HCT116 (cell line): Measurements from ENCODE around the gene TFE3. TPM values are rescaled to one million over a fixed set of nuclear protein-coding genes. Genes with fewer than 3 reads are reported as not detected.

Experiments
- ATAC-seq: fragments of 200-7000 bp; cut with Tn5 transposase; 2 replicates; pipeline ENCODE4 v1.9.1; 2020; ENCODE audit warnings: mild to moderate bottlenecking, moderate library complexity
- BruUV-seq: library from RNA; stranded (reverse); fragments of 400-500 nt; replicated peaks from 2 replicates; lab custom pipeline; 2021; lab: Mats Ljungman, UMichigan
- CTCF ChIA-PET: fragments of 300-600 bp; sonication (Branson Sonifier 250); formaldehyde crosslinking; loops from one replicate; lab custom pipeline; 2021; ENCODE audit warnings: antibody characterized with exemption; lab: Charles Lee
- POLR2A ChIA-PET: fragments of 300-600, 350-600 bp; sonication (Branson Sonifier 250); formaldehyde crosslinking; loops from one replicate; lab custom pipeline; 2021; ENCODE audit warnings: antibody characterized with exemption; lab: Charles Lee
- RAD21 ChIA-PET, 2 experiments: fragments of 300-600 bp; sonication (Branson Sonifier 250); formaldehyde crosslinking; loops; one replicate each; lab custom pipeline; 2023; ENCODE audit warnings: low total read pairs in 2 of 2; ENCODE audit not compliant: uncharacterized antibody in 2 of 2, unreplicated experiment in 2 of 2, low non-redundant PET in 1 of 2; lab: Charles Lee
- DNase-seq: peaks from one replicate; pipeline ENCODE4 v3.0.0-alpha.2; 2010; ENCODE audit warnings: low read depth, low spot score
- H2AFZ ChIP-seq: fragments of 200-600 bp; shearing (Covaris generic), sonication (generic); 2 replicates; pipeline ENCODE4 v1.6.1; 2017; ENCODE audit warnings: low read depth, mixed run types, mixed read lengths, antibody characterized with exemption, low read length; ENCODE audit not compliant: poor library complexity, severe bottlenecking
- H3K27ac ChIP-seq: 2 replicates; pipeline ENCODE4 v1.5.1; 2012; ENCODE audit warnings: low read depth, low read length
- H3K27me3 ChIP-seq: fragments of 200-600 bp; sonication (generic); 2 replicates; pipeline ENCODE4 v1.6.1; 2016; ENCODE audit warnings: mixed run types, low read length, mixed read lengths; ENCODE audit not compliant: insufficient read depth
- H3K36me3 ChIP-seq, 2 experiments: fragments of 200-500 bp in 1 of 2; fragments of 200-600 bp in 1 of 2; sonication (Bioruptor generic) in 1 of 2; sonication (generic) in 1 of 2; 2 replicates each; pipeline versions ENCODE4 v1.5.1 to v1.6.1; 2014 to 2016; ENCODE audit warnings: low read length in 2 of 2, inconsistent platforms in 1 of 2, mixed read lengths in 1 of 2, mixed run types in 1 of 2; ENCODE audit not compliant: insufficient read depth in 2 of 2, control insufficient read depth in 1 of 2
- H3K4me1 ChIP-seq, 2 experiments: fragments of 200-600 bp in 1 of 2; sonication (generic) in 1 of 2; 2 replicates each; pipeline versions ENCODE4 v1.5.1 to v1.6.1; 2012 to 2017; ENCODE audit warnings: low read length in 2 of 2, inconsistent platforms in 1 of 2, mild to moderate bottlenecking in 1 of 2, mixed read lengths in 1 of 2, mixed run types in 1 of 2, moderate library complexity in 1 of 2; ENCODE audit not compliant: insufficient read depth in 2 of 2, control insufficient read depth in 1 of 2
- H3K4me2 ChIP-seq: fragments of 200-600 bp; sonication (generic); 2 replicates; pipeline ENCODE4 v1.6.1; 2017; ENCODE audit warnings: mixed run types, low read length, mixed read lengths
- H3K4me3 ChIP-seq, 2 experiments: fragments of 200-600 bp in 1 of 2; sonication (generic) in 1 of 2; replicated peaks in 1 of 2; 2 replicates each; pipeline ENCODE4 v1.5.1; 2011 to 2016; ENCODE audit warnings: low read length in 2 of 2, control low read depth in 1 of 2, low read depth in 1 of 2, mild to moderate bottlenecking in 1 of 2, mixed read lengths in 1 of 2, mixed run types in 1 of 2
- H3K79me2 ChIP-seq: fragments of 200-600 bp; sonication (generic); 2 replicates; pipeline ENCODE4 v1.6.1; 2017; ENCODE audit warnings: mild to moderate bottlenecking, mixed run types, low read length, moderate library complexity, mixed read lengths; ENCODE audit not compliant: insufficient read depth
- H3K9ac ChIP-seq: fragments of 200-600 bp; sonication (generic); 2 replicates; pipeline ENCODE4 v1.6.1; 2016; ENCODE audit warnings: low read length, mixed read lengths
- H3K9me2 ChIP-seq: fragments of 200-600 bp; sonication (generic), shearing (Covaris generic); 2 replicates; pipeline ENCODE4 v1.6.1; 2017; ENCODE audit warnings: mixed run types, mild to moderate bottlenecking, moderate library complexity; ENCODE audit not compliant: insufficient read depth
- H3K9me3 ChIP-seq, 2 experiments: fragments of 200-500 bp in 1 of 2; fragments of 200-600 bp in 1 of 2; sonication (Bioruptor generic) in 1 of 2; sonication (generic) in 1 of 2; 2 replicates each; pipeline ENCODE4 v1.6.1; 2014 to 2017; ENCODE audit warnings: low read length in 2 of 2, mixed read lengths in 2 of 2, inconsistent platforms in 1 of 2, low read depth in 1 of 2, mild to moderate bottlenecking in 1 of 2, mixed run types in 1 of 2, moderate library complexity in 1 of 2; ENCODE audit not compliant: control insufficient read depth in 1 of 2, insufficient read depth in 1 of 2
- H4K20me1 ChIP-seq: fragments of 200-600 bp; sonication (generic), shearing (Covaris generic); 2 replicates; pipeline ENCODE4 v1.6.1; 2017; ENCODE audit warnings: mixed run types, mild to moderate bottlenecking, moderate library complexity; ENCODE audit not compliant: insufficient read depth
- CBX3 ChIP-seq: IDR thresholded peaks from 2 replicates; pipeline ENCODE4 v1.6.1; 2012; ENCODE audit warnings: low read depth
- CEBPB ChIP-seq: IDR thresholded peaks from 2 replicates; pipeline ENCODE4 v1.6.1; 2012; ENCODE audit warnings: low read depth
- EGR1 ChIP-seq: IDR thresholded peaks from 2 replicates; pipeline ENCODE4 v1.6.1; 2012; ENCODE audit warnings: low read depth
- ELF1 ChIP-seq: IDR thresholded peaks from 2 replicates; pipeline ENCODE4 v1.6.1; 2012; ENCODE audit warnings: low read depth, borderline replicate concordance
- EZH2 ChIP-seq: fragments of 200-600 bp; sonication (generic); IDR thresholded peaks from 2 replicates; pipeline ENCODE4 v1.6.1; 2017; ENCODE audit warnings: antibody characterized with exemption, mixed run types
- EZH2phosphoT487 ChIP-seq: fragments of 200-600 bp; IDR thresholded peaks from 2 replicates; pipeline ENCODE4 v1.6.1; 2018; ENCODE audit warnings: antibody characterized with exemption, borderline replicate concordance
- POLR2A ChIP-seq: IDR thresholded peaks from 2 replicates; pipeline ENCODE4 v1.7.0; 2011; ENCODE audit warnings: borderline replicate concordance; ENCODE audit not compliant: insufficient read depth, insufficient read length; ENCODE audit errors: extremely low read depth
- POLR2AphosphoS5 ChIP-seq: IDR thresholded peaks from 2 replicates; pipeline ENCODE4 v1.6.1; 2011; ENCODE audit warnings: mild to moderate bottlenecking, low read depth, low read length, moderate library complexity
- RAD21 ChIP-seq: IDR thresholded peaks from 2 replicates; pipeline ENCODE4 v1.6.1; 2012; ENCODE audit warnings: low read depth, mild to moderate bottlenecking
- REST ChIP-seq: IDR thresholded peaks from 2 replicates; pipeline ENCODE4 v1.6.1; 2012; ENCODE audit warnings: low read depth
- SIN3A ChIP-seq: IDR thresholded peaks from 2 replicates; pipeline ENCODE4 v1.6.1; 2012; ENCODE audit warnings: low read depth
- ZFX ChIP-seq: fragments of 450-650 bp; IDR thresholded peaks from 2 replicates; pipeline ENCODE4 v1.6.1; 2017
- ZNF274 ChIP-seq: fragments of 200-500 bp; sonication (Bioruptor generic); IDR thresholded peaks from 2 replicates; pipeline ENCODE4 v1.6.1; 2014; ENCODE audit warnings: mild to moderate bottlenecking, low read depth, low read length, inconsistent platforms
- intact Hi-C: fragments of 100-400 bp; cut with micrococcal nuclease; formaldehyde crosslinking; loops from 2 replicates; pipeline ENCODE4 v1.10.0; 2022
- total RNA-seq: library from RNA; stranded (reverse); gene quantifications from one replicate; pipeline ENCODE4 v1.2.1, GENCODE V29; 2021; ENCODE audit not compliant: unreplicated experiment
- TF ChIP-seq, protein P1 (sequence below): IDR thresholded peaks from 2 replicates; pipeline ENCODE4 v1.6.1; 2012

TFE3 gene
- total RNA-seq, 1 experiment from 2014 or later = 17.1 TPM

DNA sequence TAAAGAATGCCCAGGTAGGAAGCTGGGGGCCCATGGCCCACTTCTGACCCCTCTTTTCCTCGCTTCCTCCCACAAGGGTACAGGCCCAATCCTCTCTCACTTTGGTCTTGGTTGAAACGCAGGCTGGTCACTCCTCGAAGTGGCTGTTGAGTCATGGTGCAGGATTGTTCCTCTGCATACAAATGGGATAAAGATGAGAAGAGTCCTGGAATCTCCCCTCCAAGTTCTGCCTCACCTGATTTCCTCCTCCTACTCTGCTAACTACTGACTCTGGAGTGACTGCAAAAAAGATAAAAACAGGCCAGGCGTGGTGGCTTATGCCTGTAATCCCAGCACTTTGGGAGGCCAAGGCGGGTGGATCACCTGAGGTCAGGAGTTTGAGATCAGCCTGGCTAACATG, 34.8 kb upstream of the TFE3 start:
- Histone ChIP-seq H3K4me2 (no peak overlapping the region), H3K9me3 (no peaks in the 10 kb centered on the region), H3K79me2 (no peaks in the 10 kb centered on the region), H2AFZ (no peak overlapping the region), H4K20me1 (no peaks in the 10 kb centered on the region), H3K9ac (no peak overlapping the region), H3K4me3 (no peak overlapping the region), H3K4me1 (peaks cover 0 to 20% of the 10 kb centered on the region in 2 experiments; a peak in 2 of 4 replicates), H3K27ac (no peak overlapping the region), H3K36me3 (no peaks in the 10 kb centered on the region), H3K27me3 (no peaks in the 10 kb centered on the region), H3K9me2 (no peaks in the 10 kb centered on the region)
- TF ChIP-seq REST = no peak
- TF ChIP-seq ZNF274 = no peak
- TF ChIP-seq POLR2AphosphoS5 = no peak
- no peak for TF ChIP-seq EGR1
- no peak for TF ChIP-seq ELF1
- TF ChIP-seq SIN3A = no peak
- no peak for TF ChIP-seq EZH2phosphoT487
- no peak for TF ChIP-seq ZFX
- TF ChIP-seq CEBPB = no peak
- no peak for TF ChIP-seq RAD21
- no peak for TF ChIP-seq POLR2A
- TF ChIP-seq CBX3 = no peak
- TF ChIP-seq, protein P1, sequence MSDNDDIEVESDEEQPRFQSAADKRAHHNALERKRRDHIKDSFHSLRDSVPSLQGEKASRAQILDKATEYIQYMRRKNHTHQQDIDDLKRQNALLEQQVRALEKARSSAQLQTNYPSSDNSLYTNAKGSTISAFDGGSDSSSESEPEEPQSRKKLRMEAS = no peak
- no peak for TF ChIP-seq EZH2
- DNase-seq = no peak
- ChIA-PET RAD21 (no interaction called here), CTCF (no interaction called here), POLR2A (interaction anchor here (0.6 kb wide), 1 partner anchor 332 kb away, joined by 6 read pairs; no protein-coding TSS in a partner anchor)
- no TSS peak for BruUV-seq
- no peak for ATAC-seq
- intact Hi-C loops = no loop called here
